Endodermal cell (in vitro differentiated cells): ENCODE data around the gene SYNJ2BP. TPM values are rescaled to one million over a fixed set of nuclear protein-coding genes. Genes with fewer than 3 reads are reported as not detected.
"Not testable (repeated sequence)": the region's sequence is repeated elsewhere in the genome, so short reads cannot be mapped to it uniquely, and the experiment has no call there.

Source experiments
- DNase-seq: peaks from one replicate; pipeline ENCODE4 v3.0.0-alpha.2; 2017
- H3K27ac ChIP-seq: 2 replicates; pipeline ENCODE4 v1.5.1; 2013; ENCODE audit warnings: mild to moderate bottlenecking, low read depth, low read length, moderate library complexity
- H3K27me3 ChIP-seq: 2 replicates; pipeline ENCODE4 v1.6.1; 2013; ENCODE audit warnings: mild to moderate bottlenecking, low read length, moderate library complexity; ENCODE audit not compliant: insufficient read depth, control insufficient read depth, poor library complexity, severe bottlenecking
- H3K36me3 ChIP-seq: 2 replicates; pipeline ENCODE4 v1.7.0; 2013; ENCODE audit warnings: mild to moderate bottlenecking, low read length, moderate library complexity; ENCODE audit not compliant: control insufficient read depth, insufficient read depth
- H3K4me1 ChIP-seq: one replicate; pipeline ENCODE4 v1.7.0; 2013; ENCODE audit warnings: low read length; ENCODE audit not compliant: control insufficient read depth, insufficient read depth
- H3K4me3 ChIP-seq: 2 replicates; pipeline ENCODE4 v1.5.1; 2013; ENCODE audit warnings: mild to moderate bottlenecking, low read length, moderate library complexity
- H3K9ac ChIP-seq: 2 replicates; pipeline ENCODE4 v1.6.1; 2013; ENCODE audit warnings: mild to moderate bottlenecking, low read length, moderate library complexity; ENCODE audit not compliant: poor library complexity, severe bottlenecking; ENCODE audit errors: extremely low read depth
- H3K9me3 ChIP-seq: 2 replicates; pipeline ENCODE4 v1.6.1; 2013; ENCODE audit warnings: mild to moderate bottlenecking, low read length, moderate library complexity; ENCODE audit not compliant: control insufficient read depth
- H3K27ac Mint-ChIP-seq: 2 replicates; pipeline ENCODE4 v1.8.0; 2020; ENCODE audit warnings: mixed read lengths
- H3K27me3 Mint-ChIP-seq: 2 replicates; pipeline ENCODE4 v1.8.0; 2021; ENCODE audit warnings: mild to moderate bottlenecking, mixed read lengths; ENCODE audit not compliant: insufficient read depth
- H3K36me3 Mint-ChIP-seq: 2 replicates; pipeline ENCODE4 v1.8.0; 2020; ENCODE audit warnings: low read depth, mixed read lengths
- H3K4me1 Mint-ChIP-seq: 2 replicates; pipeline ENCODE4 v1.8.0; 2020; ENCODE audit warnings: mixed read lengths
- H3K4me3 Mint-ChIP-seq: 2 replicates; pipeline ENCODE4 v1.8.0; 2020; ENCODE audit warnings: mild to moderate bottlenecking, moderate library complexity, mixed read lengths
- H3K9me3 Mint-ChIP-seq: 2 replicates; pipeline ENCODE4 v1.8.0; 2020; ENCODE audit warnings: mild to moderate bottlenecking, mixed read lengths
- CTCF ChIP-seq: fragments of 200-600 bp; sonication (generic); conservative IDR thresholded peaks from 2 replicates; pipeline ENCODE4 v1.5.0; 2021; ENCODE audit warnings: antibody characterized with exemption, mild to moderate bottlenecking
- WGBS, 2 experiments: methylation state at CpG; one replicate each; pipeline versions ENCODE4 v1.1.5 to v1.1.7; 2013; ENCODE audit warnings: missing lambda C conversion rate in 2 of 2, mixed read lengths in 1 of 2; ENCODE audit not compliant: insufficient coverage in 1 of 2, insufficient read length in 1 of 2; 5-methylcytosine and 5-hydroxymethylcytosine counted together
- total RNA-seq, 2 donors: library from RNA; stranded (reverse); fragmentation: NEBNext Ultra II Directional in 1 of 2; extraction: Animal tissue kit (Norgen Biotek cat#: 25700) in 1 of 2; gene quantifications; 2 replicates in 1 of 2; 3 replicates in 1 of 2; pipeline ENCODE4 v1.2.1, GENCODE V29; 2021

The SYNJ2BP gene
- total RNA-seq, 2 donors from 2014 or later: 31.0 to 40.6 TPM

GRCh38 chr14:70403335-70403734, 13.6 kb downstream of the SYNJ2BP start:
- peaks cover 41% of the 10 kb centered on the region for H3K36me3 Mint-ChIP-seq
- DNase-seq: peak; percentile 69
- 49 to 67% methylated on average over 3 to 4 of the region's 4 CpGs for WGBS, 2 experiments
- peaks cover 34% of the 10 kb centered on the region for H3K4me1 Mint-ChIP-seq
- H3K4me3 ChIP-seq: peak overlapping the region; percentile 67
- not testable (repeated sequence) for H3K4me3 Mint-ChIP-seq, H3K27me3 Mint-ChIP-seq, H3K27ac ChIP-seq, H3K9ac ChIP-seq, H3K27me3 ChIP-seq
- peaks cover 16% of the 10 kb centered on the region for H3K4me1 ChIP-seq
- peaks cover 41% of the 10 kb centered on the region for H3K9me3 ChIP-seq
- TF ChIP-seq CTCF: peak; percentile 84
- peaks cover 11% of the 10 kb centered on the region for H3K9me3 Mint-ChIP-seq
- H3K27ac Mint-ChIP-seq: peak overlapping the region; percentile 70
- H3K36me3 ChIP-seq: peaks cover 46% of the 10 kb centered on the region

- H3K27me3 Mint-ChIP-seq: no peaks in the 10 kb centered on the region
- Histone ChIP-seq H3K4me1 (peaks cover 16% of the 10 kb centered on the region), H3K36me3 (peaks cover 51% of the 10 kb centered on the region), H3K9ac (no peak overlapping the region), H3K9me3 (peaks cover 41% of the 10 kb centered on the region), H3K4me3 (no peak overlapping the region), H3K27me3 (no peaks in the 10 kb centered on the region), H3K27ac (no peak overlapping the region)
- 78 to 100% methylated on average over 2 to 4 of the region's 4 CpGs for WGBS, 2 experiments
- DNase-seq: no peak
- peaks cover 30% of the 10 kb centered on the region for H3K36me3 Mint-ChIP-seq
- H3K27ac Mint-ChIP-seq: peak overlapping the region; percentile 67
- H3K9me3 Mint-ChIP-seq: peaks cover 4% of the 10 kb centered on the region
- no peak overlapping the region for H3K4me3 Mint-ChIP-seq
- no peak for TF ChIP-seq CTCF
- H3K4me1 Mint-ChIP-seq: peaks cover 34% of the 10 kb centered on the region
Observed at GRCh38 chr14:70401643-70402042, 15.2 kb downstream of the SYNJ2BP start.

- Histone ChIP-seq H3K9me3 (peaks cover 38% of the 10 kb centered on the region), H3K4me3 (no peak overlapping the region), H3K27me3 (no peaks in the 10 kb centered on the region), H3K4me1 (peaks cover 16% of the 10 kb centered on the region), H3K36me3 (peaks cover 49% of the 10 kb centered on the region), H3K27ac (no peak overlapping the region), H3K9ac (no peak overlapping the region)
- 94 to 96% methylated on average over 5 to 22 of the region's 23 CpGs for WGBS, 2 experiments
- DNase-seq: peak; percentile 49
- peaks cover 24% of the 10 kb centered on the region for H3K36me3 Mint-ChIP-seq
- H3K9me3 Mint-ChIP-seq: no peaks in the 10 kb centered on the region
- H3K27me3 Mint-ChIP-seq: no peaks in the 10 kb centered on the region
- H3K4me3 Mint-ChIP-seq: no peak overlapping the region
- peaks cover 26% of the 10 kb centered on the region for H3K4me1 Mint-ChIP-seq
- TF ChIP-seq CTCF: no peak
- no peak overlapping the region for H3K27ac Mint-ChIP-seq
Observed at GRCh38 chr14:70398706-70399431, 18.0 kb downstream of the SYNJ2BP start.
